ENCODE data around the gene PDXP.

Gene PDXP

GRCh38 chr22:37681001-37681424 lies 22.5 kb downstream of the PDXP start:
- WGBS (ENCODE audit: insufficient coverage) = 95% methylated on average over 2 of the region's 2 CpGs
- Histone ChIP-seq H3K4me3 (ENCODE audit: control insufficient read depth in 1 of 7, extremely low read depth in 1 of 7, insufficient read depth in 4 of 7, low read depth in 2 of 7, low read length in 6 of 7) (no peak overlapping the region), H3K9me3 (ENCODE audit: control extremely low read depth in 1 of 5, control insufficient read depth in 4 of 5, insufficient read depth in 2 of 5, low read depth in 1 of 5, low read length in 4 of 5) (no peaks in the 10 kb centered on the region), H3K4me1 (ENCODE audit: control extremely low read depth in 1 of 4, control insufficient read depth in 4 of 4, insufficient read depth in 4 of 4, low read length in 3 of 4) (peaks cover 0 to 38% (median 32%) of the 10 kb centered on the region in 4 experiments), H3K27me3 (replicated peaks in 2 of 5; ENCODE audit: control insufficient read depth in 4 of 5, insufficient read depth in 5 of 5, low read length in 4 of 5) (no peaks in the 10 kb centered on the region), H3K27ac (ENCODE audit: insufficient read depth in 1 of 2, low read depth in 1 of 2, low read length in 2 of 2, poor library complexity in 1 of 2, severe bottlenecking in 2 of 2) (no peak overlapping the region), H3K36me3 (ENCODE audit: control insufficient read depth in 4 of 4, insufficient read depth in 4 of 4, low read length in 3 of 4) (peaks cover 0 to 11% (median 2%) of the 10 kb centered on the region in 4 experiments)
- POLR2A ChIA-PET = interaction anchor here (0.6 to 1.2 kb wide), 6 partner anchors 20 to 183 kb away, joined by 3 to 7 read pairs (median 4); no protein-coding TSS in a partner anchor
- CTCF ChIA-PET = interaction anchor here (0.9 to 39.6 kb wide), 7 partner anchors 13 to 83 kb away, joined by 3 to 672 read pairs (median 5); partner anchors contain the start of genes LGALS1, PDXP and SH3BP1
- no peak for DNase-seq

DNA sequence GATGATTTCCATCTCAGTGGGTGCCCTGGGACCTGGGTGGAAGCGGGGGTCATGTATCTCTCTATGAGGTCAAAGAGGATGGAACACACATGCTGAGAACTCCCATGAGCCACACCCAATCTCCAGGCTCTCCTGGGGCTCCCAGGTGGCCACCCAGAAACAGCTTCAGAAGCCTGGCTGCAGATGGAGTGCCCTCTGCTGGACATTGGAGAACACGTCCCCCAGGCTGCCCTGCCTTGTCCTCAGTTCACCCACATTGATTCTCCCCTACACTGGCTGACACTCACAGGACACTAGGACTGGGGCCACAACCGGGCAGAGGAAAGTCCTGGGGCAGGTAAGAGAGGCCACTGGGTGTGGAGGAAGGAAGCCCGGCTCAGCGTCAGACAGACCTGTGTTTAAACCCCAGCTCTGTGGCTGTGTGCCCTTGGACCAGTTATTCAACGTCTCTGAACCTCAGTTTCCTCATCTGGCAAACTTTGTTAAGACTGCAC lies 23.1 kb downstream of the PDXP start:
- 31% methylated on average over 3 of the region's 6 CpGs for WGBS (ENCODE audit: insufficient coverage)
- DNase-seq = peak; percentile 62 to 83 (median 78)
- H3K4me3 ChIP-seq (ENCODE audit: control insufficient read depth in 1 of 7, extremely low read depth in 1 of 7, insufficient read depth in 4 of 7, low read depth in 2 of 7, low read length in 6 of 7) = no peak overlapping the region
- CTCF ChIA-PET = interaction anchor here (0.9 to 39.6 kb wide), 8 partner anchors 12 to 83 kb away, joined by 3 to 672 read pairs (median 4); partner anchors contain the start of genes LGALS1, PDXP and SH3BP1
- H3K9me3 ChIP-seq (ENCODE audit: control extremely low read depth in 1 of 5, control insufficient read depth in 4 of 5, insufficient read depth in 2 of 5, low read depth in 1 of 5, low read length in 4 of 5) = no peaks in the 10 kb centered on the region
- POLR2A ChIA-PET = interaction anchor here (0.8 to 1.2 kb wide), 4 partner anchors 20 to 44 kb away, joined by 4 to 7 read pairs (median 4); no protein-coding TSS in a partner anchor
- peaks cover 0 to 11% (median 2%) of the 10 kb centered on the region in 4 experiments for H3K36me3 ChIP-seq (ENCODE audit: control insufficient read depth in 4 of 4, insufficient read depth in 4 of 4, low read length in 3 of 4)
- H3K27me3 ChIP-seq (replicated peaks in 2 of 5; ENCODE audit: control insufficient read depth in 4 of 5, insufficient read depth in 5 of 5, low read length in 4 of 5) = no peaks in the 10 kb centered on the region
- H3K4me1 ChIP-seq (ENCODE audit: control extremely low read depth in 1 of 4, control insufficient read depth in 4 of 4, insufficient read depth in 4 of 4, low read length in 3 of 4) = peaks cover 0 to 35% (median 29%) of the 10 kb centered on the region in 4 experiments
- H3K27ac ChIP-seq (ENCODE audit: insufficient read depth in 1 of 2, low read depth in 1 of 2, low read length in 2 of 2, poor library complexity in 1 of 2, severe bottlenecking in 2 of 2) = no peak overlapping the region

- Histone ChIP-seq H3K4me1 (ENCODE audit: control extremely low read depth in 1 of 4, control insufficient read depth in 4 of 4, insufficient read depth in 4 of 4, low read length in 3 of 4) (peaks cover 0 to 29% (median 23%) of the 10 kb centered on the region in 4 experiments), H3K36me3 (ENCODE audit: control insufficient read depth in 4 of 4, insufficient read depth in 4 of 4, low read length in 3 of 4) (peaks cover 7 to 21% (median 14%) of the 10 kb centered on the region in 4 experiments), H3K4me3 (ENCODE audit: control insufficient read depth in 1 of 7, extremely low read depth in 1 of 7, insufficient read depth in 4 of 7, low read depth in 2 of 7, low read length in 6 of 7) (no peak overlapping the region), H3K27ac (ENCODE audit: insufficient read depth in 1 of 2, low read depth in 1 of 2, low read length in 2 of 2, poor library complexity in 1 of 2, severe bottlenecking in 2 of 2) (no peak overlapping the region), H3K9me3 (ENCODE audit: control extremely low read depth in 1 of 5, control insufficient read depth in 4 of 5, insufficient read depth in 2 of 5, low read depth in 1 of 5, low read length in 4 of 5) (no peaks in the 10 kb centered on the region), H3K27me3 (replicated peaks in 2 of 5; ENCODE audit: control insufficient read depth in 4 of 5, insufficient read depth in 5 of 5, low read length in 4 of 5) (no peaks in the 10 kb centered on the region)
- ChIA-PET POLR2A (interaction anchor here (0.6 kb wide), 2 partner anchors 38 to 126 kb away, joined by 3 read pairs; no protein-coding TSS in a partner anchor), CTCF (interaction anchor here (0.5 to 39.6 kb wide), 5 partner anchors 11 to 47 kb away, joined by 3 to 672 read pairs (median 4); partner anchors contain the start of genes LGALS1, PDXP and SH3BP1)
- DNase-seq = no peak
- WGBS (ENCODE audit: insufficient coverage) = 94% methylated on average over 13 of the region's 16 CpGs
These were observed 26.5 kb downstream of the PDXP start for GRCh38 chr22:37684803-37685615.

DNA sequence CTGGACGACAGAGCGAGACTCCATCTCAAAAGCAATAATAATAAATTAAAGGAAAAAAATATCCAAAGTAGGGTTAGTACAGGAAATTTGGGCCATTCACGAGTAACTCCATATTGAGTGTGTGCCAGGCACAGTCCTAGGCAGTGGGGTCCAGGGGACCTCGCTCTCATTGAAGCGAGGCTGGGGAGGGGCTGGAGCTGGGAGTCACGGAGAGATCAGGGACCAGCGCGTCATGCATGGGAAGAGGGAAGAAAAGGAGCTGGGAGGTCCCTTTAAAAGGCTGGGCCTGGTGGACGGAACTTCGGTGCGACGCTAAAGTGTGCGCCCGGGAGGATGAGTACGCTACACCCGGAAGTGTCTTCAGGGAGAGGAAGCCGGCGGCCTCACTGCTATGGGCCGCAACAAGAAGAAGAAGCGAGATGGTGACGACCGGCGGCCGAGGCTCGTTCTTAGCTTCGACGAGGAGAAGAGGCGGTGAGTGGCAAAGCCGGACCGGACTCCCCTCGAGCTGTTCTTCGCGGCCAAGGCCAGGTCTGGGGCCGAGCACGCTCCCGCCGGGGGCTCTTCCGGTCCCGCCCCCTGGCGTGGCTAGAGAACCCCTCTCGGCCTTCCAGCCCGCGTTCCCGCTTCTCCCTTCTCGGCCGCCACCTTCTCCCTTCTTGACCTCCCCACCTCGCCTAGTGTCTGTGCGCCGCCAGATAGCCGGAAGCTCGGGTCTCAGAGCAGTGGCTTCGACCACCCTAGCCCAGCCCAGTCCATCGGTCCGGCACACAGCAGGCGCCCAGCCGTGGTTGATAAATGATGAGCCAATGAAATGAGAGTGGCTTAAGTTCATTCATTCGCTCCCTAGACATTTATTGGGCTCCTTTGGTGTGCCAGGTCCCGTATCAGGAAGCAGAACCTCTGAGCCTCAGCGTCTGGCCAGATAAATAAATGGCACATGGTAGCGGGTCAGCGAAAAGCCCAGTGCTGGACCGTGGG lies 27.8 kb downstream of the PDXP start, which contains the start of gene NOL12:
Gene NOL12, plus strand, starts transcription at position 342 of the 981 bp plus-strand sequence. Its CDS starts 50 bp downstream, at position 392.
- ChIA-PET POLR2A (interaction anchor here (0.6 to 1.1 kb wide), 2 partner anchors 77 to 110 kb away, joined by 3 read pairs; partner anchors contain the start of gene GGA1), CTCF (interaction anchor here (0.7 to 39.6 kb wide), 6 partner anchors 10 to 82 kb away, joined by 3 to 672 read pairs (median 5); partner anchors contain the start of genes LGALS1, PDXP and SH3BP1)
- DNase-seq = peak; percentile 88 to 91 (median 89)
- Histone ChIP-seq H3K36me3 (ENCODE audit: control insufficient read depth in 4 of 4, insufficient read depth in 4 of 4, low read length in 3 of 4) (peaks cover 9 to 33% (median 21%) of the 10 kb centered on the region in 4 experiments), H3K4me3 (ENCODE audit: control insufficient read depth in 1 of 7, extremely low read depth in 1 of 7, insufficient read depth in 4 of 7, low read depth in 2 of 7, low read length in 6 of 7) (peak within 1 kb of the TSS; percentile 81 to 98 (median 96)), H3K27ac (ENCODE audit: insufficient read depth in 1 of 2, low read depth in 1 of 2, low read length in 2 of 2, poor library complexity in 1 of 2, severe bottlenecking in 2 of 2) (peak within 1 kb of the TSS; percentile 79 to 91), H3K27me3 (replicated peaks in 2 of 5; ENCODE audit: control insufficient read depth in 4 of 5, insufficient read depth in 5 of 5, low read length in 4 of 5) (no peaks in the 10 kb centered on the region), H3K4me1 (ENCODE audit: control extremely low read depth in 1 of 4, control insufficient read depth in 4 of 4, insufficient read depth in 4 of 4, low read length in 3 of 4) (peaks cover 0 to 22% (median 20%) of the 10 kb centered on the region in 4 experiments), H3K9me3 (ENCODE audit: control extremely low read depth in 1 of 5, control insufficient read depth in 4 of 5, insufficient read depth in 2 of 5, low read depth in 1 of 5, low read length in 4 of 5) (no peaks in the 10 kb centered on the region)
- 1% methylated on average over 55 of the region's 62 CpGs for WGBS (ENCODE audit: insufficient coverage)

DNA sequence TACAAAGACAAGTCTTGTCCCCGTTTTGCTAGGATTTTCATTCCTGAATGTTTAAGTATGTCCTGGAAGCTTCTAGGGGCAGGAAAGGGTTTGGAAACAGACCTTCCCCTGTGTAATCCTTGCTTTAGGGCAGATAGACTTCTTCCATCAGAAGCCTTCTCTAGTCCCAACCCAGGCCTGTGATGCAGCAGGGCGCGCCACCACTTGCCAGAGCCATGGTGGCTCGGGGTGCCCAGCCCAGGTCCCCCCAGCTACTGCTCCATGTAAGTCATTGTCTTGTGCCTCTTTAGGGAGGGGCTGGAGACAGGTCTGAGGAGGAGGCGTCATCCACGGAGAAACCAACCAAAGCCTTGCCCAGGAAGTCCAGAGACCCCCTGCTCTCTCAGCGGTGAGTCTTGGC lies 31.9 kb downstream of the PDXP start:
- Histone ChIP-seq H3K27ac (ENCODE audit: insufficient read depth in 1 of 2, low read depth in 1 of 2, low read length in 2 of 2, poor library complexity in 1 of 2, severe bottlenecking in 2 of 2) (no peak overlapping the region), H3K36me3 (ENCODE audit: control insufficient read depth in 4 of 4, insufficient read depth in 4 of 4, low read length in 3 of 4) (peaks cover 11 to 55% (median 45%) of the 10 kb centered on the region in 4 experiments), H3K4me1 (ENCODE audit: control extremely low read depth in 1 of 4, control insufficient read depth in 4 of 4, insufficient read depth in 4 of 4, low read length in 3 of 4) (peaks cover 0 to 16% (median 15%) of the 10 kb centered on the region in 4 experiments), H3K9me3 (ENCODE audit: control extremely low read depth in 1 of 5, control insufficient read depth in 4 of 5, insufficient read depth in 2 of 5, low read depth in 1 of 5, low read length in 4 of 5) (no peaks in the 10 kb centered on the region), H3K27me3 (replicated peaks in 2 of 5; ENCODE audit: control insufficient read depth in 4 of 5, insufficient read depth in 5 of 5, low read length in 4 of 5) (no peaks in the 10 kb centered on the region), H3K4me3 (ENCODE audit: control insufficient read depth in 1 of 7, extremely low read depth in 1 of 7, insufficient read depth in 4 of 7, low read depth in 2 of 7, low read length in 6 of 7) (no peak overlapping the region)
- CTCF ChIA-PET = interaction anchor here (1.3 kb wide), 2 partner anchors 11 to 55 kb away, joined by 3 read pairs; no protein-coding TSS in a partner anchor
- 93% methylated on average over 5 of the region's 7 CpGs for WGBS (ENCODE audit: insufficient coverage)
- no peak for DNase-seq
- POLR2A ChIA-PET = no interaction called here

- H3K27me3 ChIP-seq (replicated peaks in 2 of 5; ENCODE audit: control insufficient read depth in 4 of 5, insufficient read depth in 5 of 5, low read length in 4 of 5) = no peaks in the 10 kb centered on the region
- POLR2A ChIA-PET = no interaction called here
These were observed 32.5 kb downstream of the PDXP start for GRCh38 chr22:37690901-37691504.

More at GRCh38 chr22:37690901-37691504, 32.5 kb downstream of the PDXP start:
- peaks cover 11 to 55% (median 45%) of the 10 kb centered on the region in 4 experiments for H3K36me3 ChIP-seq (ENCODE audit: control insufficient read depth in 4 of 4, insufficient read depth in 4 of 4, low read length in 3 of 4)
- DNase-seq = no peak
- CTCF ChIA-PET = interaction anchor here (1.1 to 1.3 kb wide), 2 partner anchors 11 to 48 kb away, joined by 3 read pairs; no protein-coding TSS in a partner anchor
- no peak overlapping the region for H3K27ac ChIP-seq (ENCODE audit: insufficient read depth in 1 of 2, low read depth in 1 of 2, low read length in 2 of 2, poor library complexity in 1 of 2, severe bottlenecking in 2 of 2)
- peaks cover 0 to 17% (median 14%) of the 10 kb centered on the region in 4 experiments for H3K4me1 ChIP-seq (ENCODE audit: control extremely low read depth in 1 of 4, control insufficient read depth in 4 of 4, insufficient read depth in 4 of 4, low read length in 3 of 4)
- H3K4me3 ChIP-seq (ENCODE audit: control insufficient read depth in 1 of 7, extremely low read depth in 1 of 7, insufficient read depth in 4 of 7, low read depth in 2 of 7, low read length in 6 of 7) = no peak overlapping the region
- 98% methylated on average over 18 of the region's 18 CpGs for WGBS (ENCODE audit: insufficient coverage)
- no peaks in the 10 kb centered on the region for H3K9me3 ChIP-seq (ENCODE audit: control extremely low read depth in 1 of 5, control insufficient read depth in 4 of 5, insufficient read depth in 2 of 5, low read depth in 1 of 5, low read length in 4 of 5)

Measured in common myeloid progenitor, CD34-positive (primary cell).